Measurements from ENCODE around the gene LRRC49.
"Not testable (repeated sequence)": the region's sequence is repeated elsewhere in the genome, so short reads cannot be mapped to it uniquely, and the experiment has no call there.

The LRRC49 gene, protein sequence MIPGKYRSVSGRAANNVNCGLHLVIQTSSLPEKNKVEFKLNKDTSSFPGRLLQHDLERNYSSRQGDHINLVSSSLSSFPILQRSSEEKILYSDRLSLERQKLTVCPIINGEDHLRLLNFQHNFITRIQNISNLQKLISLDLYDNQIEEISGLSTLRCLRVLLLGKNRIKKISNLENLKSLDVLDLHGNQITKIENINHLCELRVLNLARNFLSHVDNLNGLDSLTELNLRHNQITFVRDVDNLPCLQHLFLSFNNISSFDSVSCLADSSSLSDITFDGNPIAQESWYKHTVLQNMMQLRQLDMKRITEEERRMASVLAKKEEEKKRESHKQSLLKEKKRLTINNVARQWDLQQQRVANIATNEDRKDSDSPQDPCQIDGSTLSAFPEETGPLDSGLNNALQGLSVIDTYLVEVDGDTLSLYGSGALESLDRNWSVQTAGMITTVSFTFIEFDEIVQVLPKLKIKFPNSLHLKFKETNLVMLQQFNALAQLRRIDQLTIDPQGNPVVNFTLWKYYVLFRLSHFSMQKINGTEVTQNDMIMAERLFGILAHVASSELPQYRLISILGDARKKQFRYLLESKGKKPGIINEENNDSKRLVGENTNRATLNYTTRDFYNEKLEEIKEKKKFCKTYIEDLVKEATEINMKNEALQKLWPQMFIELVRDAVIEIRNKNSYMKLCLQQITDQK

DNA sequence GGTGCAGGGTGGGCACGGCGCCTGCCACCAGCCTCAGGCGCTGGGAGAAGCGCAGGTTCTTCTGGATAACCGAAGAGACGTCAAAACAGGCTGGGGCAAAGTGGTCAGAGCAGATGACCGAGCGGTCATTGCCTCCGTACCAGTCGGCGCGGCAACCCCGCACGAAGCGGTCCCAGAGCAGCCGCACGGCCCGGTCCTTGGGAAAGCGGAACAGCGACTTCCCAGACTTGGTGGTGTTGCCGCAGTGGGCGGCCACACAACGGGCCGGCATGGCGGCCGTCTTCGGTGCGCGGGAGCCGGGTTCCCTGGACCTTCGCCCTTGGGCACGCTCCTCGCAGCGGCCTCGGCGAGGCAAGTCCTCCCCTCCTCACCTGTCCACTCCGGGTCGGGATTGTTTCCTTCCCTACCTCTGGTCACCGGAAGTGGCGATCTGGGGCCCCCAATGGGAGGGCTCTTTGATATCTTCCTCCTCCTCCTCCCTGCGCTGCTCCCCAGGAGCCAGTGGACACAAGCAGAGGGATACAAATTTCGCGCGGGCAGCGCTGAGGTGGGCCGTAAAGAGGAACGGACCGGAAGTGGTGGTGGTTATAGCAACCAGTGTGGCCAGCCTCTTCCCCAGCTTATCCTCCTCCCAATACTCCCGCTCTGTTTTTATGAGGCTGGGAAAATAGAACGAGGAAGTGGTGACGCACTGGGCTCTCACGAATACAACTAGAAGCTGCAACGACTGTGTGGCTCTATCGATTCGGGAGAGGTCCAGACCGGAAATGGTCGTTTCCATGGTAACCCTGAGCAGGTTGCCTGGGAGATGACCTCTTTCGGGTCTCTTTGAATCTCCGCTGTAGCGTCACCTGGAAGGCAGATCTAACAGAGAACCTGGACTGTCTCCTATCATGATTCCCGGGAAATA, at the start of gene LRRC49, which contains the start of gene THAP10:
Gene LRRC49, plus strand, starts transcription at position 825 of the 910 bp plus-strand sequence. Its CDS starts 69 bp downstream, at position 894.
Gene THAP10, minus strand, starts transcription at position 432 of the 910 bp plus-strand sequence. Its CDS starts 161 bp downstream, at position 271.
- DNase-seq (ENCODE audit: low read depth), result peak; percentile 94

DNA sequence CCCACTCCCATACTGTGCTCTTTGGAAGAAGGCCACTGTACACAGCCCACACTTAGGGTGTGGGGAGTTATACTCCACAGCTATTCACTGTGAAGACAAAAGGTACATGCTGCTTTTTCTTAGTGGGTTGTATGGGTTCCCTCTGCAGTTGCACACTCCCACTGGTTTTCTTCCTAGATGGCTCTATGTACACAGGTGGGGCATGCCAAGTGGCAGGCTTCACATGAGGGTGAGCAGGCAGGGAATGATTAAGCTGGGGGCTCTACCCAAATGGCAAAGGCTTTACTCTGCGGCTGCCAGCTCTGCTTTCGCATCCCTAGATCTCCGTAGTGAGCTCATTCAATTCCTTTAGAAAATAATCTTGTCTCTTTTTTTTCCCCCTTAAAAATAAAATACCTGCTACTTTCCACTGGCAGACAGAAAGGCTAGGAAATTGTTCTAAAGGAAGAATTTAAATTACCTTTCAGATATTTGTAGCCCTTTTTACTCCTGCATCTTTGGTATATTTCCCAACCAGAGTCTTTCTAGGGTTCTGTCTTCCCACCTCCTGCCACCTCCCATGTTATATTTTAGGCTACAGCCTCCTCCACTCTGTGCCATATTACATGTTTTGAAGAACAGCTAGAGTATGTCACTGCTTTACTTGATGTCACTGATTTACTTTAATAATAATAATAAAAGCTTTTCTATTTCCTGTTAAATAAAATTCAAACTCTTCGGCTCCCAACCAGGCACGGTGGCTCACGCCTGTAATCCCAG, 46.8 kb upstream of the LRRC49 start:
- DNase-seq (ENCODE audit: low read depth), result no peak

DNA sequence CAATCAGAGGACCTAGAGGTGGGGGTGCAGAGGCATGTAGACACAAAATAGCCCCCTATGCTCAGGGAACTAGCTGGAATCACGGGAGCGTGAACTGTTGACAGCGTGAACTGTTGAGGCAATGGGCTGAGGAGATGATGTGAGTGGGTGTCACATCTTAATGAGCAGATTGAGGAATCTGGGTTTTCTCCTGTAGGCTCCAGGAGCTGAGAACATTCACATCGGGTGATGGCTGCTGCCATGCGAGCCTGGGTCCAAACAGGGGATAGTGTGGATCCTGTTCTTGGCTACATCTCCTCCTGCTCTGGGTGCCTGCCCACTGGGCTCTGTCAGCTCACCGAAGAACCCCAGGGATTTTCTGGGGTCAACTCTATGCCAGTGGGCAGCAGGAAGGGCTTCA, 40.7 kb upstream of the LRRC49 start:
- DNase-seq (ENCODE audit: low read depth), result no peak

DNA sequence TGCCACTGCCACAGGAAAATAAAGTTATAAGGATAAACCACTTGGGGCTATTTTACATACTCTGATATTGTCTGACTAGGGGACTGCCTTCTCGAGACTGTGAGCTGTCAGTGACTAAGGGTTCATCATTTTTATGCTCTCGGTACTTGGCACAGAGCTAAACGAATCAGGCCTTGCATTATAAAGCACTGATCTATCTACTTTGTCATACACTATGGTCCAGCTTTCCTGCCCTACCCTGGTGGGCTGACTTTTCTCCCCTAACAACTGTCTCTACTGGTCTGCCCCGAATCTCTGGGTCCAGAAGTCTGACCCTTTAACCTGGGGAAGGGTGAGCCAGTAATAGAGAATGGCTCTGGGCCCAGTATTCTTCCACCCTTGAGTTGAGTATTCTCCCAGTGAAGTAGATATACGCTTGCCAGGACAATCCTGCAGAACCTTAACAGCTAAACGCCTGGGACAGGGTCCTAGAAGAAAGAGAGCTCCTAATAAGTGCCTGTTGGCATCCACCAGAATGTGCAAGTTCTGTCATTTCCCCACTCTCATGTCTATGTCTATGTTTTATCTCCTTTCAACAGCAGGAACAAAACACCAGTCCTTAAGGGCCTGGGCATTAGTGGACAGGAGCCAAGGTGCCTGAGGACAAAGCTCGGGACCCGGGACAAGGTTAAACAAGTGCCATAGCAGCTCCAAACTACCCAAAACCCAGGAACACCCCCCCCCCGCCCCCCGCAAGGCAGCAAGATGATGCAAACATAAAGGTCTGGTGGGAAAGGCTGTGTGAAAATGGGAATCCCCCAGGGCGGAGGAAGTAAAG, 39.9 kb upstream of the LRRC49 start:
- DNase-seq (ENCODE audit: low read depth), result no peak

DNA sequence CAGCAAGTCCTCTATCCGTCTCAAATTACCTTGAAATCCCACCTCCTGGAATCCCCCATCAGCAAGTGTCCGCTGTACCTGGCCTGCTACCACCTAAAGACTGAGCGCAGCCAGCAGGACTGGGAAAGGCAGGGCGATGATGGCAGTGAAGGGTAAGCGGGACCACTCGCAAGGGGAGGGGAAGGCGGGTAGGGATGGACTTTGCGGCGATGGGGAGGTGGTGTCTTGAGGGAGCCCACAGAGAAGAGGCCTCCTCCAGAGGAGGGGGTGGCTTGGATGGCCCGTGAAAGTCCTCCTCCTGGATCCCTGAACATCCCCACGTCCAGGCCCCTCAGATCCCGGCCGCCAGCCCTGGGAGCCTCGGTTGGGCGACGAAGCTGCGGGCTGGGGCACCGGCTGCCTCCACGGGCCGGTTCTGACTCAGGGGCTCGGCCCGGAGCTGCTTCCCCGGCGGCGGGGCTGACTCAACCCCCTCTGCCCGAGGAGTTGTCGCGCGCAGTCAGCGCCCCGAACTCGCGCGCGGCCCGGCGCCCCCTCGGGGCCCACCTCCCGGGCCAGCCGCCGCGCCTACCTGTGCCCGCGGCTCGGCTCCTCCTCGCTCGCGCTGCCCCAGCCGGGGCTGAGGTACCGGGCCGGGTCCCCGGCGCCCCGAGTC, 39.2 kb upstream of the LRRC49 start:
- DNase-seq (ENCODE audit: low read depth), result no peak

DNA sequence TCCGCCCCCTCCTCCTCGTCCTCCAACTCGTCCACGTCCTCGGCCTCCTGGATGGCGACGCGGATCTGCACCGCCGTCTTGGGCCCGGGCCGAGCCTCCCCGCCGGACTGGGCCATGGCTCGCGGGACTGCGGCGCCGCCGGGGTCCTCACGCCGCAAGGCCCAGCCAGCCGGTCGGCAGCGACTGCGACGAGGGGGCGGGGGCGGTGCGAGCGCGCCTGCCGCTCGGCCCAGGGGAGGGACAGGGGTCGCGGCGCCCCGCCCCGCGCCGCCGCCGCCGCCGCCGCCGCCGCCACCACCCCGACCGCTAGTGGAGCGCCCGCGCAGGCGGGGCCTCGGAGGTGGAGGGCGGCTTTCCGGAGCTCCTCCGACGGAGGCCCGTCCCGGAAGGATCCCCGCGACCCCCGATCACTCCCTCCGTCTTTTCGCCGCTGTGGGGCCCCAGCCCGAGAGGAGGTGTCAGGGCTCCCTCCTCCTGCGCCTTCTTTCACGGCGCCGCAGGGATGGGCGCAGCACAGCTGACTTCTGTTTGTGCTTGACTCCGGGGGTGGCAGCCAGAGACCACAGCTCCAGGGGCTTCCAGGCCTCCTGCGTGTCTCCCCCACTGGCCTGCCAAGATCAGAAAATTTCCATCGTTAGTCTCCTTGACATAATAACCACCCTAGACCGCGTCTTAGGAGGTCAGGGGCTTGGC, 38.5 kb upstream of the LRRC49 start, which contains the start of gene LARP6:
Gene LARP6, minus strand, starts transcription at position 185 of the 693 bp plus-strand sequence. Its CDS starts 69 bp downstream, at position 116.
- no peak for DNase-seq (ENCODE audit: low read depth)

DNA sequence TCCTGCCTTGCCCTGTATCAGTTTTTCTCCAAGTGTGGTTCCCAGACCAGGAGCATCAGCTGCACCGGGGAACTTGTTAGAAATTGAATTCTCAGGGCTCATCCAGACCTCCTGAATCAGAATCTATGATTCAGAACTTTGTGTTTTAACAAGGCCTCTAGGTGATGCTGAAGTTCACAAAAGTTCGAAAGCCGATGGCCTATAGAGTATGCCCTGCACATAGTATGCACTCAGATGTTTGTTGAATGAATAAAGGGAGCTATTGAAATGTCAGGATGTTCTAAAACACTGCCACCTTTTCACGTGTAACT, 38.0 kb upstream of the LRRC49 start:
- no peak for DNase-seq (ENCODE audit: low read depth)

DNA sequence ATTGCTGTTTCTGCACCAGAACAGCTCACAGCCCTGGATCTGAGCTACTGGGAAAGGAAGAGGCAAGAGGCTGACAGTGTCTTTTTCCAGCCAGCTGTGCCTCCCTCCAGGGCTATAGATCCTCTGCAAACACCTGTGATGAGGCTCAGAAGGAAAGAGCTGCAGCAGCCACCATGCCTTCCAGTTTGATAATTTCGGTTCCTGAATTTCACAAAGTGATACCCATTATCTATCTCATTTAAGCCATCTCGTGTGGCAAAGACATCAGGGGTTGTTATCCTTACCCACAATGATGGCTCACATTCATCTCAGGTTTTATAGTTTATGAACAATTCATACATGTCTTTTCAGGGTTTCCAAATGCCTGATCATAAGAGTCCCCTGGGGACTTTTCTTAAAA, 36.9 kb upstream of the LRRC49 start:
- DNase-seq (ENCODE audit: low read depth), result no peak

DNA sequence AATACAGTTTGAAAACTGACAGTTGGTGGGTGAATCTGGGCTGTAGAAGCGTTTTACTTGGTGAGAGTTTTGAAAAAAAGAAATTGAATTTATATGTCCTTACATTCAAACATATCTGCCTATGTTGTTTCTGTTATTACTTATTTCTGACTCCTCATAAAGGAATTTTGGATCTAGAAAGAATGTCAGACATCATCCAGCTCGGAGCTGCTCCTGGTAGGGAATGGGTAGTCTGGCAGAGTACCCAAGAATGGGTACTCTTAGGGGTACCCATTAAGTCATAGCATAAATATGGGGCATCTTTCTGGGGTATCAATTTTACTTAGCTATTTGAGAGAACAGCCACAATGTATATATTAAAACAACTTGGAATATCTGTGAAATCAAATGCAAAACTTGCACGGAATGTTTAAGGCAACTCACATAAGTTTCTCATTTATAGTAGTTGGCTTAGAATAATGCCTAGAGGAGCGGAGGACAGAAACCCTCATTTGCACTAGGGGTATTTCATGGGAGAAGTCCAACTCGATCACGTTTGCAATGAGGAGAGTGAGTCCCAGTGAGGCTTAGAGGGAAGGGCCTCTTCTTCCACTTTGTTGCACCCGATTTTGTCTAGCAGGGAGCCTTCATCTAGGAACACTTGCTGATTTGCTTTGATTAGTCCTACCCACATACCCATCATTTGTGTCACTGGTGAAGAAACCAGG, 36.3 kb upstream of the LRRC49 start:
- DNase-seq (ENCODE audit: low read depth), result no peak

DNA sequence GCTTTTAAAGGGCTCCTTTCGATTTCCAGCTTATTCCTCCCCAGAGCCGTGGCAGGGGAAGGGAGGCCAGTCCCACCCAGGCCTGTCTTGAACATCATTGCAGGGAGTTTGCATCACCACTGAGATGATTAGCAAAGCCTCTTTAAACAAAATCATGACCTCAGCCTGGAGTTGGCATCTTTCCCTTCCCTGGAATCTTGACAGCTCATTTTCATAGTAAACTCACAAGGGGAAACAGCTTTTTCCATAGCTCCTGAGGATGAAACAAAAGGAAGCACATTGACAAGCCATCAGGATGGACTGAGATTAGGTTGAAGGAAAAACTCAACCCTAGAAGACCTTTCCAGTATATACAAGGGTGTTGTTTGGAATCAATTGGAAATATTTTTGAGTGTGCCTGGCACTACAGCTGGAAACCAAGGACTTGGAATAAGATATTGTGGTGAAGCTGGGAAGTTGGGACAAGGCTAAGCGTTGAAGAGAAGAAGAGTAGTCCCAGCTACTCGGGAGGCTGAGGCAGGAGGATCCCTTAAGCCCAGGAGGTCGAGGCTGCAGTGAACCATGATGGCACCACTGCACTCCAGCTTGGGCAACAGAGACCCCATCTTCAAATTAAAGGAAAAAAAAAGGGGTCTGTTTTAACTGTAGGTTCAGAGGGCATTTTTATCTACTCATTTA, 35.6 kb upstream of the LRRC49 start:
- DNase-seq (ENCODE audit: low read depth), result peak; percentile 99

DNA sequence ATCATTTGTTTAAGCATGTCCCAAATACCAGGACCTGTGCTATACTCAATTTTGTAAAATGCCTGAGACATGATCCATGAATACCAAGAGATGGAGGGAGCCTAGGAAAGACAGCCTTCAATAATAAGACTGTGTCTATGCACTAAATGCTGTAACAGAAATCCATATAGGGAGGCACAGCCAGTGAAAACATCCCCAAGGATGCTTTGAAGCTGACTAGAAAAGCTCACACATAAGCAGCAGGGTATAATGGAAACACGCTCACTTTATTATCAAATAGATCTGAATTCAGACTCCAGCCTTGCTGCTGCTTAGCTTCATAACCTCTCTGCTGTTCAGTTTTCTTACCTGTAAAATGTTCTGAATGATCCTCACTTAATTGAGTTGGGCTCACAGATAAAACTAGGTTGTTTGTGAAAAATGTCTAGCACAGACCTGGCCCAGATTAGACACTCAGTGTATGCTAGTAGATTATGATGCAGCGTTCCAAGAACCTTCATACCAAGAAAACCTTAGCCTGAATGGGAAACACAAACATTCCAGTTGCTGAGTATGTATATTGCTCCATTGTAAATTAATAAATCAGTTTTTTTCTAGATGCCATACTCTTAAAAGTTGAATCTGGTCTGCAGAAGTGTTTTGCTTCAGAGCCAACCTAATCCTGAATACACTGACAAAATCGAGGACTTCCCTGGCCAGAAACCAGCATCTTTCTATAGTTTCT, 34.9 kb upstream of the LRRC49 start:
- no peak for DNase-seq (ENCODE audit: low read depth)

DNA sequence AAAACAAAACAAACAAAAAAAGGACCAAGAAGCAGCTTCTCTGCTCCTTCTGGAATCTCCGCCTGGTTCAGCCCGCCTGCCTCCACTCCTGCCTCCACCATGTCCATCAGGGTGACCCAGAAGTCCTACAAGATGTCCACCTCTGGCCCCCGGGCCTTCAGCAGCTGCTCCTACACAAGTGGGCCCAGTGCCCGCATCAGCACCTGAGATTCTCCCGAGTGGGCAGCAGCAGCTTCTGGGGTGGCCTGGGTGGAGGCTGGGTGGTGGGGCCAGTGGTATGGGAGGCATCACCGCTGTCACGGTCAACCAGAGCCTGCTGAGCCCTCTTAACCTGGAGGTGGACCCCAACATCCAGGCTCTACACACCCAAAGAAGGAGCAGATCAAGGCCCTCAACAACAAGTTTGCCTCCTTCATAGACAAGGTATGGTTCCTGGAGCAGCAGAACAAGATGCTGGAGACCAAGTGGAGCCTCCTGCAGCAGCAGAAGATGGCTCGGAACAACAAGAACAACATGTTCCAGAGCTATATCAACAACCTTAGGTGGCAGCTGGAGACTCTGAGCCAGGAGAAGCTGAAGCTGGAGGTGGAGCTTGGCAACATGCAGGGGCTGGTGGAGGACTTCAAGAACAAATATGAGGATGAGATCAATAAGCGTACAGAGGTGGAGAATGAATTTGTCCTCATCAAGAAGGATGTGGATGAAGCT, 33.9 kb upstream of the LRRC49 start:
- not testable (repeated sequence) for DNase-seq (ENCODE audit: low read depth)

DNA sequence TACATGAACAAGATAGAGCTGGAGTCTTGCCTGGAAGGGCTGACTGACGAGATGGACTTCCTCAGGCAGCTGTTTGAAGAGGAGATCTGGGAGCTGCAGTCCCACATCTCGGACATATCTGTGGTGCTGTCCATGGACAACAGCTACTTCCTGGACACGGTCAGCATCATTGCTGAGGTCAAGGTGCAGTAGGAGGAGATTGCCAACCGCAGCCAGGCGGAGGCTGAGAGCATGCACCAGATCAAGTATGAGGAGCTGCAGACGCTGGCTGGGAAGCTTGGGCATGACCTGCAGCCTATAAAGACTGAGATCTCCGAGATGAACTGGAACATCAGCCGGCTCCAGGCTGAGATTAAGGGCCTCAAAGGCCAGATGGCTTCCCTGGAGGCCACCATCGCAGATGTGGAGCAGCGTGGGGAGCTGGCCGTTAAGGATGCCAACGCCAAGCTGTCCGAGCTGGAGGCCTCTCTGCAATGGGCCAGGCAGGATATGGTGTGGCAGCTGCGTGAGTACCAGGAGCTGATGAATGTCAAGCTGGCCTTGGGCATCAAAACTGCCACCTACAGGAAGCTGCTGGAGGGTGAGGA, 33.2 kb upstream of the LRRC49 start:
- DNase-seq (ENCODE audit: low read depth), result no peak

DNA sequence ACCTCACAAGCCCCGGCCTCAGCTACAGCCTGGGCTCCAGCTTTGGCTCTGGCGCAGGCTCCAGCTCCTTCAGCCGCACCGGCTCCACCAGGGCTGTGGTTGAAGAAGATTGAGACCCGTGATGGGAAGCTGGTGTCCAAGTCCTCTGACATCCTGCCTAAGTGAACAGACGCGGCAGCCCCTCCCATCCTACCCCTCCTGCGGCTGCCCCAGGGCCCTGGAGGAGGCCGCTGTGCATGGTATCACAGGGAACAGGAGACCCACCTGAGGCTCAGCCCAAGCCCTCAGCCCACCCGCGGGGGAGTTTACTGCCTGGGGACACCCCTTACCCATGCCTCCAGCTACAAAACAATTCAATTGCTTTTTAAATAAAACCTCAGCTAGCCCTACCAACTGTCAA, 32.6 kb upstream of the LRRC49 start:
- DNase-seq (ENCODE audit: low read depth), result no peak

DNA sequence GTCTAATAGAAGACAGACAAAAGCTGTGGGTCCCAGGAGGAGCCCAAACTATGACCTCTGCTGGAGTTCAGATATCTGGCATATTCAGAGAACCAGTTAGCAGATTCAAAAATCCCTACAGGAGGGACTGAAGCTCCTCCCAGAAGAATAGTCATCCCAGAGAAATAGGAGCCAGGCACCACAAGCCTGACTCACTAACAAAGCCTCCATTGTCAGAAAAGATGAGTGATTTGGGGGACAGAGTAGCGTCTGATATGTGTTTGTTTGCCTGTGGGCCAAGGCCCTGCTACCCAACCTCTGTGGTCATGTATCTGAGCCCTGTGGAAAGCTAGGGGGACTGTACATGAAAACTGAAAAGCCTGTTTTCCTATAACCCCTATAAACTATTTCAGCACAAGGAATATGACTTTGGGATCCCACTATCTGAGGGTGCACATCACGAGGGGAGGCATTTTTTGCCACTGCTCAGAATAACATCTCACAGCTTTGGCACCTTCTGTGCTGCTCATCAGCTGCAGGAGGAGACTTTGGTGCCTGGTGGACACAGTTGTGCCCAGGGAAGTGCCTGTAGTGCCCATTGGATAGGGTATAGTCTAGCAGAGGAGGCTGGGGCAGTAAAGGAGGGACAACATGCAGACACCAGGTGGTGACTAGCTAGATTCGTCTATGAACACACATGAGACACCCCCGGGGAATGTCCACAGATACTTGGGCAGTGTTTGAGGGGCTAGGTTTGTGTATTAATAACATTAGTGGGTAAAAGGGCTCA, 29.0 kb upstream of the LRRC49 start:
- no peak for DNase-seq (ENCODE audit: low read depth)

All from HS-5 (cell line).